K562 (cell line): Measurements from ENCODE around the gene PKD2. TPM values are rescaled to one million over a fixed set of nuclear protein-coding genes. Genes with fewer than 3 reads are reported as not detected.

Experiments used
- CXXC5 ChIP-seq: fragments of 250-450 bp; sonication (Bioruptor Pico); IDR thresholded peaks from 2 replicates; pipeline ENCODE4 v1.8.0; 2022; ENCODE audit warnings: inconsistent platforms, mild to moderate bottlenecking, moderate library complexity
- HDAC3 ChIP-seq: fragments of 450-650 bp; IDR thresholded peaks from 2 replicates; pipeline ENCODE4 v1.6.1; 2018; ENCODE audit warnings: borderline replicate concordance, mild to moderate bottlenecking, moderate library complexity; ENCODE audit not compliant: partially characterized antibody
- HDGF ChIP-seq: fragments of 450-650 bp; IDR thresholded peaks from 2 replicates; pipeline ENCODE4 v1.6.1; 2016
- MNT ChIP-seq, 2 experiments: fragments of 450-650 bp; conservative IDR thresholded peaks; 2 replicates each; pipeline ENCODE4 v1.6.1; 2017; ENCODE audit warnings: mild to moderate bottlenecking in 2 of 2, moderate library complexity in 2 of 2
- NR2C2 ChIP-seq, 2 experiments: fragments of 200-800 bp in 1 of 2; sonication (Bioruptor generic) in 1 of 2; sonication (generic) in 1 of 2; formaldehyde crosslinking in 1 of 2; IDR thresholded peaks; 2 replicates each; pipeline versions ENCODE4 v1.6.1 to v1.8.0; 2016 to 2022; ENCODE audit warnings: mild to moderate bottlenecking in 1 of 2, missing compliant biosample characterization in 1 of 2, missing genetic modification characterization in 1 of 2, missing genetic modification reagents in 1 of 2
- NRF1 ChIP-seq, 2 experiments: fragments of 450-650 bp; IDR thresholded peaks in 1 of 2; conservative IDR thresholded peaks in 1 of 2; 2 replicates each; pipeline ENCODE4 v1.6.1; 2014; ENCODE audit warnings: mild to moderate bottlenecking in 2 of 2
- PHB ChIP-seq: fragments of 250-450 bp; sonication (Bioruptor Pico); IDR thresholded peaks from 2 replicates; pipeline ENCODE4 v1.5.0; 2021
- ZNF41 ChIP-seq: fragments of 250-450 bp; sonication (Bioruptor Pico); conservative IDR thresholded peaks from 2 replicates; pipeline ENCODE4 v1.4.0; 2020; ENCODE audit warnings: mild to moderate bottlenecking
- polyA plus RNA-seq, 8 experiments: library from polyadenylated mRNA; depleted of rRNA in 4 of 8; stranded (reverse) in 5 of 8; unstranded in 3 of 8; fragments of >200 nt; fragmentation: Nextera tagmentation in 2 of 8; fragmentation: Illumina TruSeq in 1 of 8; extraction: Ambion mirVana in 2 of 8; extraction: Trizol in 1 of 8; gene quantifications; 2 replicates each; pipeline versions ENCODE4 v1.2.1 to v1.2.3, GENCODE V29; 2011 to 2014; ENCODE audit warnings: inconsistent platforms in 1 of 8, missing spikeins in 1 of 8
- total RNA-seq, 7 experiments: library from RNA; depleted of rRNA in 6 of 7; stranded (reverse); fragments of >200 nt in 6 of 7; fragmentation: Illumina TruSeq in 2 of 7; extraction: Trizol in 2 of 7; gene quantifications; 2 replicates each; pipeline versions ENCODE4 v1.2.1 to v1.2.3, GENCODE V29; 2011 to 2021; ENCODE audit warnings: low replicate concordance in 1 of 7
- TF ChIP-seq, protein P1 (sequence below): fragments of 450-650 bp; IDR thresholded peaks from 2 replicates; pipeline ENCODE4 v1.6.1; 2014; ENCODE audit warnings: low read depth, mild to moderate bottlenecking, moderate library complexity, borderline replicate concordance

PKD2 gene
- total and polyA plus RNA-seq, 9 of the 15 experiments (the other 6 are each of a cell fraction or from before 2014, with no cell fraction given): 0.11 to 1.2 (median 0.47) TPM

- TF ChIP-seq MNT (conservative IDR thresholded peaks at IDR 0.05) (no peak), HDAC3 (no peak), CXXC5 (CRISPR knock-in tag) (no peak), HDGF (no peak), PHB (CRISPR knock-in tag) (no peak), ZNF41 (CRISPR knock-in tag) (no peak), NR2C2 (CRISPR knock-in tag; IDR thresholded peaks at IDR 0.05) (no peak), NR2C2 (tag; IDR thresholded peaks at IDR 0.05) (no peak), NRF1 (conservative IDR thresholded peaks at IDR 0.05 in 1 of 2, IDR thresholded peaks at IDR 0.05 in 1 of 2) (no peak)
- TF ChIP-seq, protein P1, sequence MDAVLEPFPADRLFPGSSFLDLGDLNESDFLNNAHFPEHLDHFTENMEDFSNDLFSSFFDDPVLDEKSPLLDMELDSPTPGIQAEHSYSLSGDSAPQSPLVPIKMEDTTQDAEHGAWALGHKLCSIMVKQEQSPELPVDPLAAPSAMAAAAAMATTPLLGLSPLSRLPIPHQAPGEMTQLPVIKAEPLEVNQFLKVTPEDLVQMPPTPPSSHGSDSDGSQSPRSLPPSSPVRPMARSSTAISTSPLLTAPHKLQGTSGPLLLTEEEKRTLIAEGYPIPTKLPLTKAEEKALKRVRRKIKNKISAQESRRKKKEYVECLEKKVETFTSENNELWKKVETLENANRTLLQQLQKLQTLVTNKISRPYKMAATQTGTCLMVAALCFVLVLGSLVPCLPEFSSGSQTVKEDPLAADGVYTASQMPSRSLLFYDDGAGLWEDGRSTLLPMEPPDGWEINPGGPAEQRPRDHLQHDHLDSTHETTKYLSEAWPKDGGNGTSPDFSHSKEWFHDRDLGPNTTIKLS: no peak
These were observed 32.0 kb upstream of the PKD2 start, which contains the start of gene SPP1 (continued) for GRCh38 chr4:87975466-87975865.
